Measurements from ENCODE around the gene DOK5. TPM values are rescaled to one million over a fixed set of nuclear protein-coding genes. Genes with fewer than 3 reads are reported as not detected.
A peak's percentile ranks its signal among the peaks of the same experiment; 100 is the strongest.

The DOK5 gene
- total RNA-seq, 1 experiment from 2014 or later: 4.9 TPM

DNA sequence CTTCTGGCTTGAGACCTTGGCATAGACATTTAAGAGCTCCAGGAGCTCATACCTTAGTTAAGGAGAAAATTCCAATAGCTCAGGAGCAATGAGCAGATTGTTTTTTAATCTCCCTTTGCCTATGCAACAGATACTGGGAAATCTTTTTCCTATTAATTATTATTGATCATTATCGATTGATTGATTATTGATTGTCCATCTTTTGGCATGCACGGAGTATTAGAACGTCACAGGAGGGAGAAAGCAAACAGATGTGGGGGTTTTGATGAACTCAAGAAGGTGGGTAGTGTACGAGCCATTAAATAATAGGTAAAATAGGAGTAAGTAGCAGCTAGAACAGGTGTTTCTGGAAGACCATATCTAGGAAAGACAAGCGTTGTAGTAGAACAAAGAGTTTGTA lies 205.0 kb downstream of the DOK5 start:
- DNase-seq (ENCODE audit: low spot score): no peak
- ChIA-PET POLR2A (ENCODE audit: low non-redundant PET) (no interaction called here), CTCF (interaction anchor here (0.7 kb wide), 2 partner anchors 82 to 94 kb away, joined by 3 read pairs; no protein-coding TSS in a partner anchor)
- Histone ChIP-seq H3K4me1 (ENCODE audit: insufficient read depth, low read length, poor library complexity, severe bottlenecking) (no peaks in the 10 kb centered on the region), H3K4me3 (ENCODE audit: low read depth, low read length, poor library complexity, severe bottlenecking) (no peak overlapping the region), H3K9me3 (ENCODE audit: low read depth, low read length, poor library complexity, severe bottlenecking) (no peaks in the 10 kb centered on the region), H3K27me3 (replicated peaks; ENCODE audit: insufficient read depth, low read depth, low read length, poor library complexity) (peaks cover 43% of the 10 kb centered on the region), H3K36me3 (ENCODE audit: insufficient read depth, low read length, poor library complexity, severe bottlenecking) (no peaks in the 10 kb centered on the region), H3K27ac (ENCODE audit: low read depth, low read length, poor library complexity, severe bottlenecking) (no peak overlapping the region)
- intact Hi-C loops (cut with micrococcal nuclease; ENCODE audit: unreplicated experiment): loop anchor here (5.0 kb wide), 2 partner anchors 1567 to 1662 kb away; partner anchors contain the start of gene MC3R
- BruUV-seq (replicated peaks): no TSS peak
- TF ChIP-seq EZH2 (IDR thresholded peaks at IDR 0.05; ENCODE audit: borderline replicate concordance, low read depth, low read length, poor library complexity, severe bottlenecking): no peak
- TF ChIP-seq, protein P1, sequence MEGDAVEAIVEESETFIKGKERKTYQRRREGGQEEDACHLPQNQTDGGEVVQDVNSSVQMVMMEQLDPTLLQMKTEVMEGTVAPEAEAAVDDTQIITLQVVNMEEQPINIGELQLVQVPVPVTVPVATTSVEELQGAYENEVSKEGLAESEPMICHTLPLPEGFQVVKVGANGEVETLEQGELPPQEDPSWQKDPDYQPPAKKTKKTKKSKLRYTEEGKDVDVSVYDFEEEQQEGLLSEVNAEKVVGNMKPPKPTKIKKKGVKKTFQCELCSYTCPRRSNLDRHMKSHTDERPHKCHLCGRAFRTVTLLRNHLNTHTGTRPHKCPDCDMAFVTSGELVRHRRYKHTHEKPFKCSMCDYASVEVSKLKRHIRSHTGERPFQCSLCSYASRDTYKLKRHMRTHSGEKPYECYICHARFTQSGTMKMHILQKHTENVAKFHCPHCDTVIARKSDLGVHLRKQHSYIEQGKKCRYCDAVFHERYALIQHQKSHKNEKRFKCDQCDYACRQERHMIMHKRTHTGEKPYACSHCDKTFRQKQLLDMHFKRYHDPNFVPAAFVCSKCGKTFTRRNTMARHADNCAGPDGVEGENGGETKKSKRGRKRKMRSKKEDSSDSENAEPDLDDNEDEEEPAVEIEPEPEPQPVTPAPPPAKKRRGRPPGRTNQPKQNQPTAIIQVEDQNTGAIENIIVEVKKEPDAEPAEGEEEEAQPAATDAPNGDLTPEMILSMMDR (conservative IDR thresholded peaks at IDR 0.05; ENCODE audit: low read depth, low read length): no peak

DNA sequence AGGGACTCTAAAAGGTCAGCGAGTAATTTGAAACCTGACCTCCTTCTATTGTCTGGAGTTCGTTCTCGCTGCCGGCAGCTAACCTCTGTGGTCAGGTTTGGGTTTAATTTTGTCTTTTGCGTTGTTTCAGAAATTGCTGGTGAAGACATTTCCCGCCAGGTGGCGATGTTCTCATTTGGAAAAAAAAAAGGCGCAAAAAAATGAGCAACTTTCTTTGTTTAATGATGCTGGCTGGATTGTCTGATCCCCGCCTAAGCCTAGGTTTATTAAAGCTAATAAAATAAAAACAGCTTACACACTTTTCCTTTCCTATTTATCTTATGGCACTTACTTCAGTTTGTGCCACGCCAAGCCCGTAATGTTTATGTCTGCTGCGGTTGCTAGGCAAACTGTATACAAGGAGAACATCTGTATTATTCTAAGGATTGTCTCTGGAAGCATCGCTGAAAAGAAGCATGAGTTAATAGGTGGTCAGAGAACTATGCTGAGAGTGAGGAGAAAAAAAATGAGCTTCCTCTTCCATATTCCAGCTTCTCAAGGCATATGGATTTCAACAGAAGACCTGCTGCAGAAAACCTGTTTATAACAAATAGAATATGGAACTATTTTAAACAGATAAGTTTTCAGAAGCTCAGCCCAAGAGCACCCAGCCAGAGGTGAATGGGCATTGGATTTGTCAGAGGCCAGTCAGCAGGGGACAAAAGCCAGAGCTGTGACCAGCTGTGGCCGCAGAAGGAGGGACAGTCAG lies 205.7 kb downstream of the DOK5 start:
- no peaks in the 10 kb centered on the region for H3K36me3 ChIP-seq (ENCODE audit: insufficient read depth, low read length, poor library complexity, severe bottlenecking)
- H3K9me3 ChIP-seq (ENCODE audit: low read depth, low read length, poor library complexity, severe bottlenecking): no peaks in the 10 kb centered on the region
- peaks cover 48% of the 10 kb centered on the region for H3K27me3 ChIP-seq (replicated peaks; ENCODE audit: insufficient read depth, low read depth, low read length, poor library complexity)
- ChIA-PET CTCF (interaction anchor here (0.7 kb wide), 2 partner anchors 82 to 95 kb away, joined by 3 read pairs; no protein-coding TSS in a partner anchor), POLR2A (ENCODE audit: low non-redundant PET) (interaction anchor here (0.6 kb wide), 1 partner anchor 8 kb away, joined by 8 read pairs; no protein-coding TSS in a partner anchor)
- TF ChIP-seq, protein P1 (conservative IDR thresholded peaks at IDR 0.05; ENCODE audit: low read depth, low read length): peak; percentile 83
- TF ChIP-seq EZH2 (IDR thresholded peaks at IDR 0.05; ENCODE audit: borderline replicate concordance, low read depth, low read length, poor library complexity, severe bottlenecking): no peak
- no TSS peak for BruUV-seq (replicated peaks)
- no peak overlapping the region for H3K27ac ChIP-seq (ENCODE audit: low read depth, low read length, poor library complexity, severe bottlenecking)
- DNase-seq (ENCODE audit: low spot score): peak; percentile 70
- no peaks in the 10 kb centered on the region for H3K4me1 ChIP-seq (ENCODE audit: insufficient read depth, low read length, poor library complexity, severe bottlenecking)
- intact Hi-C loops (cut with micrococcal nuclease; ENCODE audit: unreplicated experiment): loop anchor here (5.0 kb wide), 2 partner anchors 1566 to 1661 kb away; partner anchors contain the start of gene MC3R
- H3K4me3 ChIP-seq (ENCODE audit: low read depth, low read length, poor library complexity, severe bottlenecking): no peak overlapping the region

DNA sequence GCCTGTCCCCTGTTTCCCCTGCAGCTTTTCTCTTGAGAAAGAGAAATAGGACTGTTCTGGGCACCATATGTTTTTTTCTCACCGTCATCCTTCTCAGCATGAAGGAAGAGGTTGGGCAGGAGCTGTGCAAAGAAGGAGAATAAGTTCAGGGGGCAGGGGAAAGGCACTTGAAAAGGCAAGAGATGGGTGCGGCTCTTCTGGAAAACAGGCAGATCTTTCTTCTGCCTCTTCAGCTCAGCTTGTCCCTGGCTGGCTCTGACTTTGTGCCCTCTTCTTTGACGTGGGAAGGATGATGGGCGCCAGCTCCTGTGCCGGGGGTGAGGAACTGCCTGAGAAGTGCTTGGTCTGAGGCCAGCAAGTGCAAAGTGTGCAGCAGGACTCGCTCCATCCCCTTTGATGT lies 206.5 kb downstream of the DOK5 start:
- DNase-seq (ENCODE audit: low spot score): no peak
- Histone ChIP-seq H3K27ac (ENCODE audit: low read depth, low read length, poor library complexity, severe bottlenecking) (no peak overlapping the region), H3K9me3 (ENCODE audit: low read depth, low read length, poor library complexity, severe bottlenecking) (no peaks in the 10 kb centered on the region), H3K4me3 (ENCODE audit: low read depth, low read length, poor library complexity, severe bottlenecking) (no peak overlapping the region), H3K36me3 (ENCODE audit: insufficient read depth, low read length, poor library complexity, severe bottlenecking) (no peaks in the 10 kb centered on the region), H3K27me3 (replicated peaks; ENCODE audit: insufficient read depth, low read depth, low read length, poor library complexity) (peaks cover 53% of the 10 kb centered on the region), H3K4me1 (ENCODE audit: insufficient read depth, low read length, poor library complexity, severe bottlenecking) (no peaks in the 10 kb centered on the region)
- BruUV-seq (replicated peaks): no TSS peak
- intact Hi-C loops (cut with micrococcal nuclease; ENCODE audit: unreplicated experiment): loop anchor here (5.0 kb wide), 2 partner anchors 1565 to 1660 kb away; partner anchors contain the start of gene MC3R
- ChIA-PET POLR2A (ENCODE audit: low non-redundant PET) (interaction anchor here (0.6 kb wide), 1 partner anchor 9 kb away, joined by 8 read pairs; no protein-coding TSS in a partner anchor), CTCF (interaction anchor here (0.7 kb wide), 1 partner anchor 1662 kb away, joined by 3 read pairs; no protein-coding TSS in a partner anchor)
- TF ChIP-seq, protein P1 (conservative IDR thresholded peaks at IDR 0.05; ENCODE audit: low read depth, low read length): no peak
- TF ChIP-seq EZH2 (IDR thresholded peaks at IDR 0.05; ENCODE audit: borderline replicate concordance, low read depth, low read length, poor library complexity, severe bottlenecking): no peak

All from A673 (cell line).